HepG2 (cell line): ENCODE measurements around the gene PATZ1. TPM values are rescaled to one million over a fixed set of nuclear protein-coding genes. Genes with fewer than 3 reads are reported as not detected.

ENCODE experiments used
- GMEB1 ChIP-seq: sonication (generic); formaldehyde crosslinking; IDR thresholded peaks from 2 replicates; pipeline ENCODE4 v1.5.1; 2020; ENCODE audit warnings: missing genetic modification reagents, mild to moderate bottlenecking, borderline replicate concordance
- NFAT5 ChIP-seq: sonication (generic); formaldehyde crosslinking; IDR thresholded peaks from 2 replicates; pipeline ENCODE4 v1.4.0; 2020; ENCODE audit warnings: missing genetic modification reagents
- RBFOX2 ChIP-seq: fragments of 200-400 bp; formaldehyde crosslinking; IDR thresholded peaks from 2 replicates; pipeline ENCODE4 v1.6.1; 2017; ENCODE audit warnings: low read depth, mild to moderate bottlenecking, low read length
- RFXAP ChIP-seq: sonication (generic); formaldehyde crosslinking; IDR thresholded peaks from 2 replicates; pipeline ENCODE4 v1.4.0; 2020; ENCODE audit warnings: missing genetic modification reagents, borderline replicate concordance
- TCF12 ChIP-seq, 2 experiments: fragments of 450-650 bp in 1 of 2; sonication (generic) in 1 of 2; formaldehyde crosslinking in 1 of 2; IDR thresholded peaks; 2 replicates each; pipeline versions ENCODE4 v1.6.1 to v1.8.0; 2017 to 2022; ENCODE audit warnings: antibody characterized with exemption in 1 of 2, mild to moderate bottlenecking in 1 of 2, missing genetic modification reagents in 1 of 2, moderate library complexity in 1 of 2
- YEATS4 ChIP-seq: sonication (generic); formaldehyde crosslinking; IDR thresholded peaks from 2 replicates; pipeline ENCODE4 v1.4.0; 2020; ENCODE audit warnings: missing genetic modification reagents, borderline replicate concordance
- ZKSCAN5 ChIP-seq: sonication (generic); formaldehyde crosslinking; IDR thresholded peaks from 2 replicates; pipeline ENCODE4 v1.5.1; 2020; ENCODE audit warnings: mild to moderate bottlenecking, missing genetic modification reagents
- ZNF230 ChIP-seq: sonication (generic); formaldehyde crosslinking; IDR thresholded peaks from 2 replicates; pipeline ENCODE4 v1.4.0; 2020; ENCODE audit warnings: mild to moderate bottlenecking, missing genetic modification reagents
- ZNF407 ChIP-seq: sonication (generic); formaldehyde crosslinking; IDR thresholded peaks from one replicate; pipeline ENCODE4 v1.5.1; 2020; ENCODE audit warnings: mild to moderate bottlenecking, missing genetic modification reagents; ENCODE audit errors: not compliant biosample characterization
- ZNF44 ChIP-seq: sonication (generic); formaldehyde crosslinking; IDR thresholded peaks from 2 replicates; pipeline ENCODE4 v1.5.1; 2020; ENCODE audit warnings: mild to moderate bottlenecking, missing genetic modification reagents
- ZNF740 ChIP-seq: sonication (generic); formaldehyde crosslinking; IDR thresholded peaks from 2 replicates; pipeline ENCODE4 v1.4.0; 2020; ENCODE audit warnings: missing genetic modification reagents
- ZNF839 ChIP-seq: sonication (generic); formaldehyde crosslinking; IDR thresholded peaks from 2 replicates; pipeline ENCODE4 v1.4.0; 2020; ENCODE audit warnings: missing genetic modification reagents, mild to moderate bottlenecking, borderline replicate concordance
- ZNF883 ChIP-seq: sonication (generic); formaldehyde crosslinking; IDR thresholded peaks from 2 replicates; pipeline ENCODE4 v1.5.1; 2020; ENCODE audit warnings: mild to moderate bottlenecking, missing genetic modification reagents; ENCODE audit errors: not compliant biosample characterization
- polyA plus RNA-seq, 8 experiments: library from polyadenylated mRNA; depleted of rRNA in 3 of 8; stranded (reverse) in 7 of 8; unstranded in 1 of 8; fragments of >200 nt; fragmentation: Illumina TruSeq in 4 of 8; extraction: Trizol in 4 of 8; gene quantifications; 2 replicates each; pipeline versions ENCODE4 v1.2.1 to v1.2.3, GENCODE V29; 2011 to 2016; ENCODE audit warnings: low read depth in 4 of 8, missing spikeins in 1 of 8, mixed read lengths in 1 of 8; ENCODE audit not compliant: insufficient read depth in 1 of 8
- total RNA-seq, 5 experiments: library from RNA; depleted of rRNA; stranded (reverse); fragments of >200 nt; fragmentation: Illumina TruSeq; extraction: Trizol; gene quantifications; 2 replicates each; pipeline ENCODE4 v1.2.3, GENCODE V29; 2016; ENCODE audit warnings: low read depth in 1 of 5

Gene PATZ1
- total and polyA plus RNA-seq, 2 of the 13 experiments (the other 11 are each of a cell fraction or from before 2014, with no cell fraction given), result 24.9 to 30.5 TPM

GRCh38 chr22:31346733-31347250 lies 646 bp upstream of the PATZ1 start (continued):
- TF ChIP-seq ZNF407 (peak; percentile 34), TCF12 (IDR thresholded peaks at IDR 0.05) (no peak), TCF12 (CRISPR knock-in tag; IDR thresholded peaks at IDR 0.05) (no peak), RBFOX2 (peak; percentile 71), ZNF740 (CRISPR knock-in tag) (peak; percentile 97), GMEB1 (CRISPR knock-in tag) (no peak), ZKSCAN5 (CRISPR knock-in tag) (no peak), ZNF44 (CRISPR knock-in tag) (no peak), ZNF839 (CRISPR knock-in tag) (peak; percentile 3; the same call in 1 of the 2 replicates), RFXAP (peak; percentile 53; the same call in 1 of the 2 replicates), NFAT5 (CRISPR knock-in tag) (no peak), ZNF883 (CRISPR knock-in tag) (peak; percentile 68), YEATS4 (CRISPR knock-in tag) (0 out of 2 replicates have a peak, but pooled peaks have one; percentile 38), ZNF230 (CRISPR knock-in tag) (peak; percentile 34; the same call in 1 of the 2 replicates)
